NCI-H1417 treated with DMSO at 0.1 percent for 48 hours (cell line): ENCODE data around the gene FOSL2.
"Not testable (repeated sequence)": the region's sequence is repeated elsewhere in the genome, so short reads cannot be mapped to it uniquely, and the experiment has no call there.

ENCODE experiments used
- DNase-seq: peaks from one replicate; lab custom pipeline; 2025; lab: John Stamatoyannopoulos, UW

Gene FOSL2

DNA sequence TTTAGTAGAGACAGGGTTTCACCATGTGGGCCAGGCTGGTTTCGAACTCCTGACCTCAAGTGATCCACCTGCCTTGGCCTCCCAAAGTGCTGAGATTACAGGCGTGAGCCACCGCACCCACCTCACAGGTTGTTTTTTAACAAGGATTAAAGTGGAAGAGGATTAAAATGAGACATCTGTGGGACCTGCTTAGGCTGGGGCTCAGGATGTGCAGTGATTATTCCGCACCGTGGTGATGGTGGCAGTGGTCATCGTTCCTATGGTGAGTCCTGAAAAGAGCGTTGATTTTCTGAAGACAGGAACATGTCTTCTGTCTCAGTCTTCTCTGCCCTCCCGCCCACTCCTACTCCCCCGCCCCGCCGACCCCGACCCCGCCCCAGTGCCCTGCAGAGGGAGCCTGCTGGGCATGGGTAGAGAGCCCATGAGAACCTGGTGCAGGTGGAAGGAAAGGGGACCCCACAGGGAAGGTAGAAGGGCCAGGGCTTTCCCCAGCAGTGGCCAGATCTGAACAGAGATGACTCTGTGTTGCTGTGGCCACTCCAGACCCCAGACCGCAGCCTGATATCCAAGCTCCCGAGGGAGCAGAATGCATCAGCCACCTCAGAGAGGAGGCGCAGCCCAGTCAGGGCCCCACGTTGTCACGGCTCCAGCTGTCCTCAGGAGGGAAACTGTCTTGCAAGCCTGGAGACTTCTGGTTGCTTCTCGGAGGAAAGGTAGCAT lies 34.5 kb upstream of the FOSL2 start:
- no peak for DNase-seq

DNA sequence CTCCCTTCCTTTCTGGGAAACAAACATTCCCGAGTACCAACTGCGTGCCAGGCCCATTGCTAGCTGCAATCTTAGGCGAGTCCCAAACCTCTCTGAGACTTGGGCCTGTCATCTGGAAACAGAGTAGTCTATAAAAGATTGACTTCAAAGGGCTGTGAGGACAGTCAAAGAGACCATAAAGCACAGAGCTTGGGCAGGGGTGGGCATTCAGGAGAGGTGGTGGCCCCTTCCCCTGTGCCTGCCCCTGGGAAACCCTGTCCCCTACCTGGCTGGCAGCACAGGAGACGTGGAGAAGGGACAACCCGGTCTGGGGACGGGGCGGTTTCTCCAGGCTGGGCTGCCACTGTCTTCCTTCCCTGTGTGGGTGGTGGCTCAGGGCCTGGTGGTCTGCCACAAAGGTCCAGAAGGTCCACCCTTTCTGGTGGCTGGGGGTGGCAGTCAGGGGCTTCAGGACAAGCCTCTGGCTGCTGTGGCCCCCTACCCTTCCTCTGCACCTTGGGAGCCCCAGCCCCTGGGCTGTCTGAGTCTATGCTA lies 33.9 kb upstream of the FOSL2 start:
- no peak for DNase-seq

DNA sequence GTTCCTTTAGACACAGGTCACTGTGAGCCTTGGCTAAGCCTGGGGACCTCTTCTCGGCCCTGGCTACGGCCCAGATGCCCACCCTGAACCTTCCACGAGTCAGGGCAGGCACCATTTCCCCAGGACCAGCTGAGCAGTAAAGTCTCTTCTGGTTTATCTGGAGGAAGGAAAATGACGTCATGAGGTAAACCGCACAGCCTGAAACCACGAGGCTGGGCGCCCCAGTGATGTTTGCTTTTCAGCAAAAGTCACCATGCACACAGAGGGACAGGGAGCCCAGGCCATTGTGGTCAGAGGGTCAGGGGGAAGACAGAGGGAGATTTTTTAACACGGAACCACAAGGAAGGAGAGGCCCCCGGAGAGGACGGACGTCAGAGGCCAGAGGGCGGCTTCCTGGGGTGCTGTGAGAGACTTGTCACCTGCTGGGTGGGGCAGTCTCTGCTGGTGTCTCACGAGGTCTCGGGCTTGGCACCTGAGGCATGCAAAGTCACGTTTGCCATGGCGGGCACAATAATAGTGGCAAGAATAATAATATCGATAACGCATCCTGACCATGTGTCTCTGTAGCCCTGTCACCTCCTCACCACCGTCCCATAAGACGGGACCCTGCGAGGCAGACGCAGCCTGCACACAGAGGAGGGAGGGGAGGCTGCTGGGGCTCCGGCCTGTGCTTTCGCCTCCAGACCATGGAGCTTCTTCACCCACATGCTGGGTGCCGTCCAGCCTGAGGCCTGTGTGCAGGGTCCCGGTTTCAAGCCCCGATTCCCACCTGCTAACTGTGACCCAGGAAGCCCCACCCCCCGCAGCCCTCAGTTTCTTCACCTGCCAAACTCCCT lies 33.2 kb upstream of the FOSL2 start:
- DNase-seq = no peak

DNA sequence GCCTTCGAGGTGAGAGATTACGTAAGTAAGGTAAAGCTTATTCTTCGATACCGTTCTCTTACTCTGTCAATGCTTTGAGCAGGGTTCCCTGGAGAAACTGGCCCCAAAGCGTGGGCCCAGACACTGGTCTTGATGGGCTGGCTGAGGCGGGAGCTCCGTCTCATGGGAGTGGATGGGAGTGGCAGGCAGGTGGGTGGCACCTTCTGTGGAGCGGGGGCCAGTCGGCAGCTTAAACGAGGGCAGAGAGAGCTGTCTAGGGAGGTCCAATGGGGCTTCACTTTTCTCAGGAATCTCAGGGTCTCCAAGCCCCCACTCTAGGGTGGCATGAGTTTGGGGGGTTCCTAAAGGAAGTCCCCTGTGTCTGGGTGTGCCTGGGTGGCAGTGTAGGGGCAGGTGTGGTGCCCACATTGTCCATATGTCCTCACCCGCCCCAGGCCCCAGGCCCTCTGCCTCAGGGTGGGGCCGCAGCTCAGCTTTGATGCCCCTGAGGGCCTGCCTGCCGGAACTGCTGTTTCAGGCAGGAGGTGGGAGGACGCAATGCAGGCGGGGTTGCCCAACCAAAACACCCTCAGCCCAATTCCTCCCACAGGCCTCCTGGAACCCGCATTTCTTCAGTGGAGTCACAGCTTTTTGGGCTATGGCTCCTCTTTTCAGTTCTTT lies 32.5 kb upstream of the FOSL2 start:
- no peak for DNase-seq

DNA sequence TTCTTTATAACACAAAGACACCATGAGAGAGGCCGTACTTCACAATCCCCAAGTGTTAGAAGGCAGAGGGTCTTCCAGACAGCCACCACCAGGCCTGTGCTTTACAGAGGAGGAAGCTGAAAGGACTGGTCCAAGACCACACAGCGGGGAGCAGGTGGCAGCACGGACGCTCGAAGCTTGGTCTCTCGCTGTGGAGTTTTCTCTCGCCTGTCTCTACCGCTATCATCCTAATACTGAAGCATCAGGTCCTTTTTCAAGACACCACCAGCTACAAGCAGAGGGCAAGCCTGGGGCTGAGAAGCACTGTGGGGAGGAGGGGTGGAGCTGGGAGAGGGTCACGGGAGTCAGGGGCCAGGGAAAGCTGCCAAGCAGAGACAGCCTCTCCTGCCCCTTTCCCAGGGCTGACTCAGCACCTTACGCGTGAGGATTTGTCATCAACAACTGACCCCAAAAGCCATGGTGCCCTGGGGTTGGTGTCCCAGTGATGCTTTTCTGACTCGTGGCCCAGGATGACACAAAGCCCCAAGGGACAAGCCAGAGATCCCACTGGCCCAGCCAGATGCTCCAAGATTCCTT lies 31.9 kb upstream of the FOSL2 start:
- DNase-seq = no peak

DNA sequence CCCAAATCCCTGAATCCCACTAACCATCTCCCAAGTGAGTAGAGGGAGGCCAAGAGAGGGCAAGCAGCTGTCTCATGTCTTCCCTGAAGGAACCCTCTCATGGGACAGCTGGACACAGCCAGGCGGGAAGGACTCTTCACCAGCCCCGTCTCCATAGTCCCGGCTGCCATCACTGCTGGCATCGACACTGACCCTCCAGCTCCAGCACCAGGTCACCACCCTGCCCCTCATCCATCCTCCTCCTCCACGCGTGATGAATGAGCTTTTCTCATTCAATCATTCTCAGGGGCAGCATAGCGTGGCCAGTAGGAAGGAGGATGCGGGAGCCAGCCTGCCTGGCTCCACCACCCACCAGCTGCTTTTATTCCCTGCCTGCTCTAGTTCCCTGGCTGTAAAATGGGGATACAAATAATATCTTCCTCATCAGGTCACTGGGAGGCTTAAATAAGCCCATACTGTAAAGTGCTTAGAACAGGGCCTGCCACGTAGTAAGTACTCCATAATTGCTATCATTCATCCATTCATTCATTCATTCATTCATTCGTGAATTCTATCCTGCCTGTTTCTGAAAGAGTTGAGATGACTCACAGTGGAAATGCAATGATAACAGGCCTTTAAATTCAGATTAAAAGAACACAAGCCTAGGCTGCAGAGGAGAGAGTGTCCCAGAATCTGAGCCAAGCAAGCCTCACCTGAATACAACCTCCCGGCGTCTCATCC lies 30.5 kb upstream of the FOSL2 start:
- DNase-seq = no peak

DNA sequence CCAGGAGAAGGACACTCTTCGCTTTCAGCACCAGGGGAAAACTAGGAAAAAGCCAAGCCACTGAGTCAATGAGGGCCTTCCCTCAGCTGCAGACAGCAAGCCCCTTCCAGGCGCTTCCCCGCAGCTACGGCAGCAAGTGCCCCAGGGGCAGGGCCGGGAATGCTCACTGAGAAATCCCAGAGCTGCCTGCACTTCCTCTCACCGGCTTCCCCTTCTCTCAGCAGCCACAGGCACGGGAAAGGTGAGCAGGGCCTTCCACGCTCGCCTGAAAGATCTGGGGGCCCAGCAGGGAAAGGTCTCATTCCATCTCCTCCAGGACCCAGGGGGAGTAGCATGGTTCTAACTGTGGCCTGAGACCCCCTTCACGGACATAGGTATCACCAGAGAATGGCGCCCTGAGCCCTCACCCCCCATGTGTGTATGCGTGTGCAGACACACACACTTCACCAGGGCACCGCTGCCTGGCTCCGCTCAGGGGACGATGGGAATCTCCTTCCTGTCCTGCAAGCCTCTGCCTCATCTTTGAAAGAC lies 29.6 kb upstream of the FOSL2 start:
- DNase-seq = no peak

DNA sequence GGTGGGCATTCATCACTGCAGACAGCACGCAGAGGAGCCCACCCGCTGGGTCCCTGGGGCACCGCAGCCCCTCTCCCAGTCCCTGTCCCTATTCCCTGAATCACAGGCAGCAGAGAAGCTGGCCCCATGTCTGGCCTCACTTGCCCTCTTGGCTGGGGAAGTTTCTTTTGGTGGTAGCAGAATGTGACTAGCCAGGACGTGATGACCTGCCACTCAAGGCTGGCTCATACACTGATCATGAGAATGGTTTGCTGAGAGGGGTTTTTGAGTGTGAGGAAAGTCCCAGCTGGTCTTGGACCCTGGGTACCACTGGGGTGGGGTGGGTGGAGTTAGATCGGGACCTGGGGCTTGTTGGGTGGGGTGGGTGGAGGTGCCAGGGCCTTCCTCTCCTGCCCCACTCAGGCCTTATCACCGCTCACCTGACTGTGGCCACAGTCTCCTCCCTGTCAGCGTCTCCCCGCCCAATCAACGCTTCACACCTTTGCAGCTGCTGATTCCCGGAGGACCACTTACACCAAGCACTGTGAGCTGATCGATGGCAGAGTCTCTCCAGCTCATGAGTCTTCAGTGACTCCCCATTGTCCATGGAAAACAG lies 28.9 kb upstream of the FOSL2 start:
- DNase-seq = no peak

DNA sequence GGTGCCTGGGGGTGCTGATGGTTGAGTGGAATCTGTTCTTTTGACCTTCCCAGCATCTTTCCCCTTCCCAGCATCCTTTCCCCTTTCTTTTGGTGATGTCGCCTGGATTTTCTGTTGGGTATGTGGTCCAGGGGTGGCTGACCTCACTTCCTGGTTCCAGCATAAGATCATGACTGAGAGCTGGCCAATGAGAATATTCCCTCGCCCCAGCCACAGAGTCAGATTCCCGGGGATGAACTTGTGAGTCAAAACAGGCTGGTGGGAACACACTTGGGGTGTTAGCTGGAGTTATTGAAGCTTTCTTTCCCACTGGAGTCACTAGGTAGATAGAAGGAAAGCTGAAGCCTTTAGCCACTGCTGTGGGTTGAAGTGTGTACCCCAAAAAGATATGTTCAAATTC lies 28.0 kb upstream of the FOSL2 start:
- no peak for DNase-seq

DNA sequence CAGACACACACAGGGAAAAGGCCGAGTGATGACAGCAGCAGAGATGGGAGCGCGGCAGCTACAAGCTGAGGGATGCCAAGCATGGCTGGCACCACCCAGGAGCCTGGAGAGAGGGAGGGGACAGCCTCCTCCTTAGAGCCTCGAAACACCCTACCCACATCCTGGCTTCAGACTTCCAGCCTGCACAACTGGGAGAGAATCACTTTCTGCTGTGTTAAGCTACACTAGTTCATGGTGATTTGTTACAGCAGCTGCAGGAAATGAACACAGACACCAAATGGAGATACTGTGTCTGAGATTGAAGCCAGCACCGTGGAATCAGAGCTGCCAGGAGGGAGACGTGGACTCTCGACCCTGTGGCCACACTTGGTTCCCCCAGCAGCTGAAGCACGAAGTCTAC lies 27.5 kb upstream of the FOSL2 start:
- no peak for DNase-seq

DNA sequence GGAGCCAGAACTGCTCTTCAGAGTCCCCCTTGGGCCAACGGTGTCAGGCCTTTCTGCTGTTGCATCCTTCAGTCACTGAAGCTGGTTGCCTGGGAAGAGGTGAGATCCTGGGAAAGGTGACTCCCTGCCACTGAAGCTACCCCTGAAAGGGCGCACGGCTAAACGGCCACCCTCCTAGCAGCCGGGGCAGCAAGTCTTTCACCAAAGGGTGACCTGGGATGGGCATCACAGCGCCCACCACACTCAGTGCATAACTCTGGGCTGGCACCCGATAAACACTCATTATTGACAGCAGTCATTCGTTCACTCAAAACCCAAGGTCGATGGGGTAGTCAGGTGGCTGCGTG lies 26.5 kb upstream of the FOSL2 start:
- DNase-seq = no peak

DNA sequence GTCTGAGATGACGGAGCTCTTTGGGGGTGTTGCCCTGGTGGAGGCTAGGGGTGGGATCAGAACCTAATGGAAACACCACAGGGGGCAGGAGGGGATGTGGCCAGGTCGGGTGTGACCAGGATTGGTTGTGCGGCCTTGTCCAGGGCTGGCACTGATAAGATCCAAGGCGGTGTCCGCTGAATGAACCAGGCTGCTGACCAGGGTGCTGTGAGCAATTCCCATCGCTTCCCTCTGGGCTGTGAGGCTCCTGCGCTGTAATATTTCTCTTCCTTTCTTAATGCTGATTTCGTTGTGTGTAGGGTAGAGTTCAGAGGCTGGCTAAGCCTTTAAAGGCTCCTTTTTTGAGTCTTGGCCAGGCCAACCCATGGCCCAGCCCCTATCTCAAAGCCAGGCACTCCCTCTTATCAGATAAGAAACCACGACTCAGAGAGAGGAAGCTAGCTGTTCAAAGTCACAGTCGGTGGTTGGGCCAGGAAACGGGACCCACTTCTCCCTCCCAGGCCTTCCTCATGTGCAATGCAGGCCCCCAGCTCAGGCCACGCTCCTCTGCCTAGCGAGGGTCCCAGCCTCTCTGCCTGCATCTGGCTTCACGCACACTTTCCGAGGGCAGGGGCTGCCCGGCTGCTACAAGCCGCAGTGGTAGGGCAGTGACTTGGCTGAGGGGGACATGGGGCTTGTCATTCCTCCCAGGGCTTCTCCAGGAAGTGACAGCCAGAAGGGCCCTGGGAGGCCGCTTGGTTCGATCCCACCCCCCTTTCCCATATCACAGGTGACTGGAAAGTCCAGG lies 26.0 kb upstream of the FOSL2 start:
- no peak for DNase-seq

DNA sequence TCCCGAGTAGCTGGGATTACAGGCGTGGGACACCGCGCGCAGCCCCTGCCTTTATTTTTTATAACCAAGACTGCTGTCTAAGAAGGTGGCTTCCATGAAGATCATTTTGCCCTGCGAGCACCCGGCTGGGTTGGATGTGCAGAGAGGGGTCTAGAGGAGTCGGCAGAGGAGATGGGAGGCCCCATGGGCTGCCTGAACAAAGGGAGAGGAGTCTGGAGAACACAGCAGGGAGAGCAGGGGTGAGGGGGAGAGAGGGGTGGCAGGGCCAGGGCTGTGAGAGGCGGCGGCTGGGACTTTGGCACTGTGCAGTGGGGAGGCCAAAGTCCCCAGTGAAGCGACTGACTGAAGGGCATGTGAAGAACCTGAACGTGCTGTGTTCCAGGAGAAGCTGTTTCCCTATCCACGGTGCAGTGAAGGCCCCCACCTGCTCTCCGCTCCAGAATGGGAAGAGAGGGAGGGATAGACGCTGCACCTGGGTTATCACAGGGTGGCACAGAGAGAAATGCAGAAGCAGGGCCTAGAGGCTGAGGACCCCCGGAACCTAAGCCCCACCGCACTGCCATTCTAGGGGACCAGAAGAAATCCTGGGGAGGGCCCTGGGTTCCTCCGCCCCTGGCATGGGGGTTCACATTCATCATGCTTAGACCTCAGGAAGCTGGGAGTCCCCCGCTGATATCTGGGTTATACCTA lies 24.8 kb upstream of the FOSL2 start:
- no peak for DNase-seq

DNA sequence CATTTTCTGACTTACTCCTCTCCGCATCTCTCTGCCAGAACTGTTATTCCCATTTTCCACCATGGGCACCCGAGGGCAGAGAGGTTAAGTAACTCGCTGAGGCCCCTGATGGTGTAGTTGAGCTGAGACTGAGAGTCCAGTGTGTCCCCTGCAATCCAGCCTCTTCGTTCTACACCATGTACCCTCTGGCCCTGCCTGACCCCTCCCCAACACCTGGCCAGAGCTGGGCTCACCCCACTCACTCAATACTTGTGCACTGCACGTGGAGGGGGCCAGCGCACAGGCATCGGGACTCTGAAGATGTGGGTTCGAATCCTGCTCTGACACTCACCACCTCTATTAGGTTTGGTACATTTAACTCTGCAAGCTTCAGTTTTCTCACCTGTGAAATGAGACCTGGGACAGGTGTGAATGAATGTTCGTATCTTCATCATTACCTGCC lies 24.3 kb upstream of the FOSL2 start:
- DNase-seq = no peak

DNA sequence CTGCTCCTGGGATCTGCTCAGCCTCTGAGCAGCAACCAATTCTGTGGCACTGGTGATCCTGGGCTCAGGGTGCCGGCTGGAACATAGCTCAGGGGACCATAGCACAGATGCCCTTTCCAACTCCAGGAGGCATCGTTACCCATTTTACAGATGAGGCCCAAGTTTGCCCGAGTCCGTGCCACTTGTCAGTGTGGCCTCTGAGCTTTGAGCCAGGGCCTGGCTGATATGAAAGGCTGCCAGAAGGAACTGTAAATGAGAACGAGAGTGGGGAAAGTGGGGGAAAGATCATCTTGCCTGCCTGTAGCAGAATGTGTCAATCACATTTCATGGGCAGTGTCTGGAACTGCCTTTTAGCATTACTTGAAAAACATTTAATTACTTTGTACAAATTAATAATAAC lies 23.3 kb upstream of the FOSL2 start:
- no peak for DNase-seq

DNA sequence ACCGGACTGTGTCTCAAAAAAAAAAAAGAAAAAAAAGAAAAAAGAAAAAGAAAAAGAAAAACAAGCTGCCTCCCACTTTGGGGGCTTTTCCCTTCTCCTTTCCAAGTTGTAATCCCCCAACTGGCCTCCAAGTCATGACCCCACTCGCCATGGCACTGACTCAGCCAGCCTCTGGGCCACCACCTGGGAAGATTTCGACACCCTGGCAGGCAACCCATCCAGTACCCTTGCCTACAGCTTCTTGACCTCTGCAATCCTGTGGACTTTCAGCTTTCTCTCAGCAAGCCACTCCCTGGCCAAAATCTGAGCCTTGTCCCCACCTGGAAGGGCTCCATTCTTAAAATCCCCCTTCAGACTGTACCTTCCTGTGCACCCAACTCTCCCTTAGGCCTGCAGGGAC lies 22.3 kb upstream of the FOSL2 start:
- no peak for DNase-seq

DNA sequence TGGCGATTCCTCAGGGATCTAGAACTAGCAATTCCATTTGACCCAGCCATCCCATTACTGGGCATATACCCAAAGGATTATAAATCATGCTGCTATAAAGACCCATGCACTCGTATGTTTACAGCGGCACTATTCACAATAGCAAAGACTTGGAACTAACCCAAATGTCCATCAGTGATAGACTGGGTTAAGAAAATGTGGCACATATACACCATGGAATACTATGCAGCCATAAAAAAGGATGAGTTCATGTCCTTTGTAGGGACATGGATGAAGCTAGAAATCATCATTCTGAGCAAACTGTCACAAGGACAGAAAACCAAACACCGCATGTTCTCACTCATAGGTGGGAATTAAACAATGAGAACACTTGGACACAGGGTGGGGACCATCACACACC lies 20.9 kb upstream of the FOSL2 start:
- not testable (repeated sequence) for DNase-seq

DNA sequence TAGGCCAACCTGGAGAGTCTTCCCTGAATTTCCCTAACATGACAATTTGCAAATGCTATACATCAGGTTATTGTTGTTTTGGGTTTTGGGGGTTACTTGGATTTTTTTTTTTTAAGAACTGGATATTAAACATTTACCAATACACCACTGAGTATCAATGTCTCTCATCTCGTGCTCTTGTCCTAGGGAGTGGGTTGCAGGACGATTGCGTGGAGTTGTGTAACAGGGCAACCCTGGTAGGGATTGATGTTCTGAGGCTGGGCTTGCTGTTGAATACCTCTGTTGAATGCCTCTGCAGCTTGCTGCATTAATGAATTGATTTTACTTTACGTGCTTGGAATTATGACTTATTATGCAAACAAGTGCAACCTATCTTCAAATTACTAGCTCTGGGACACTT lies 18.8 kb upstream of the FOSL2 start:
- no peak for DNase-seq

DNA sequence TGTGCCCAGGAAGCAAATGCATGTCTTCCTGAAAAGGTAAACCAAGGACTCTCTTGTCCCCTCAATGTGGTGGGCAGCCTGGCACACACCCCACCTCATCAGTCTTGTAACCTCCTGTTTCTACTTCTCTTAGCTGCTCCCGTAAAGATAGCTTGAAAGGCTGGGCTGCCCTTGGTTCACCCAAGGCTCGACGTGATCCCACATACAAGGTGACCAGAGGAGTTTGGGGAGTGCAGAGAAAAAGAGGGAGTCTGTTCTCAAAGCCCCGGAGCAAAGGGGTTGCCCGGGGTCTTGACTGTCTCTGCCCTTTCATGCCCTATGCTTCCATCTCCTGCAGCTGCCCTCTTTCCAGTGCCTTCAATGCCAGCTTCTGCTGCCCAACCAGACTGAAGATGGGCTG lies 18.3 kb upstream of the FOSL2 start:
- DNase-seq = no peak

DNA sequence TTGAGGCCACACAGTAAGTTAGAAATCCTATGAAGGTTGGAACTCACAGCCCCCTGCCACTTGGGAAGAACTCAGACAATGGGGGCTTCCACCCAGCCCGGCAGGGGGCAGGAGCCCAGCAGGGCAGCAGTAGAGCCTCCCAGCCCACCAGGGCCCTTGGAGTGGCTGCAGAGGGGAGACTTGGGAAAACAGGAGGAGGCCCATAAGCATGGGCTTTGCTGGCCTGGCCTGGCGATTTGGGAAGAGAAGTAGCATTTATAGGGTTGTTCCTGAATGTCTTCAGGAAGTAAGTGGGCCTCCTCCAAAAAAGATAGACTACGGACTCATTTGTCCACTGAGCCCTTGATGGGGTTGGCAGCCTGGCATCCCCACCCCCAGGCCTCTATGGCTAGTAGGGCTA lies 17.4 kb upstream of the FOSL2 start:
- no peak for DNase-seq
